Neural cell (in vitro differentiated cells): ENCODE data around the gene ISYNA1.

Experiments used
- CTCF ChIP-seq: fragments of 450-650 bp; IDR thresholded peaks from 2 replicates; pipeline ENCODE4 v1.5.1; 2014; ENCODE audit warnings: antibody characterized with exemption, mild to moderate bottlenecking, moderate library complexity; ENCODE audit not compliant: poor library complexity, severe bottlenecking
- EP300 ChIP-seq: fragments of 450-650 bp; conservative IDR thresholded peaks from 2 replicates; pipeline ENCODE4 v1.6.1; 2014; ENCODE audit warnings: antibody characterized with exemption, mild to moderate bottlenecking, moderate library complexity; ENCODE audit not compliant: poor library complexity, severe bottlenecking
- EZH2 ChIP-seq: fragments of 200-600, 300-800 bp; shearing (Covaris generic), sonication (generic); IDR thresholded peaks from 2 replicates; pipeline ENCODE4 v1.6.1; 2014; ENCODE audit warnings: antibody characterized with exemption, low read length, borderline replicate concordance, mild to moderate bottlenecking; ENCODE audit not compliant: insufficient read depth, poor library complexity, severe bottlenecking
- POLR2AphosphoS5 ChIP-seq: IDR thresholded peaks from 2 replicates; pipeline ENCODE4 v1.6.1; 2012
- REST ChIP-seq: IDR thresholded peaks from 2 replicates; pipeline ENCODE4 v1.6.1; 2012; ENCODE audit warnings: borderline replicate concordance
- SMC3 ChIP-seq: fragments of 450-650 bp; conservative IDR thresholded peaks from 2 replicates; pipeline ENCODE4 v1.6.1; 2014; ENCODE audit warnings: antibody characterized with exemption, mild to moderate bottlenecking, moderate library complexity; ENCODE audit not compliant: poor library complexity

GRCh38 chr19:18399008-18399407 is 38.9 kb downstream of the ISYNA1 start:
- TF ChIP-seq REST = no peak
- no peak for TF ChIP-seq POLR2AphosphoS5
- TF ChIP-seq CTCF = no peak
- no peak for TF ChIP-seq EZH2
- TF ChIP-seq EP300 = no peak
- TF ChIP-seq SMC3 = no peak
